ENCODE data around the gene WDR53. TPM values are rescaled to one million over a fixed set of nuclear protein-coding genes. Genes with fewer than 3 reads are reported as not detected.
A peak's percentile ranks its signal among the peaks of the same experiment; 100 is the strongest.

Gene WDR53
- total RNA-seq, 1 donor from 2014 or later: 10.0 TPM

DNA sequence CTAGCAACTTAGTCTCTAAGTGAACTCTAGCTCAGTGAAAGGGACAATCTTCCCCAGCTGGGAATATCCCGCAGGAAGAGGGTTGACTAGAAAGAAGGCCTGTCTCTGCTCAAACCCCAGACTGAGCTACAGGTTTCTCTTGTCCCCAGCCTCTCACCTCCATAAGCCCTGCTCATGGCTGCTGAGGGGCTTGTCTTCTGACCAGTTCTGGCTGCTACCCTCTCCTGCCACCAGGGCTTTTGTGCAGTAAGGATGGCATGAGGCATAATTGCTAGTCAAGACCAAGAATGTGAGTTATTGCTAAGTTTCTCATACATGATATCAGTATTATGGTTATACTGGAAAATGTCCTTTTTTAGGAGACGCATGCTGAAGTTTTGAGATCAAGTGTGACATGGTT, 21.3 kb downstream of the WDR53 start:
- intact Hi-C loops (cut with micrococcal nuclease): no loop called here

DNA sequence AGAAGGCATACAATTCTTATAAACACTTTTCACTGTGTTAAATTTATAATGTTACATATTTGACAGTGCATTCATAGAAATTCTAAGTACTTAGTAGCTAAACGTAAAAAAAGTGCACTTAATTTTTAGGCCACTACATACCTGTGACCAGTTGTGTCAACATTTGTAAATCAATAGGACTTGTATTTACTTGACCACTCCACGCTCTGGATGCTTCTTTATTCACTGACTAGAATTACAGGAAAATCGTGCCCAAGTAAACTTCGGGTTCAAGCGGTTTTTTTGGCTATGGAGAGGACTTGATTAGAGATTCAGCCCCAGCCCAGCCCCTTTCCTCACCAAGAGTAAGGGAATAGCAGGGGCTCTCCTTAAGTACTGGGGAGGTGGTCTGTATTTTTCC, 21.8 kb downstream of the WDR53 start:
- H3K27ac ChIP-seq (replicated peaks): no peak overlapping the region
- DNase-seq: no peak
- no peaks in the 10 kb centered on the region for H3K27me3 ChIP-seq (ENCODE audit: low read depth)
- H3K4me1 ChIP-seq: no peaks in the 10 kb centered on the region
- intact Hi-C loops (cut with micrococcal nuclease): no loop called here
- TF ChIP-seq, protein P1, sequence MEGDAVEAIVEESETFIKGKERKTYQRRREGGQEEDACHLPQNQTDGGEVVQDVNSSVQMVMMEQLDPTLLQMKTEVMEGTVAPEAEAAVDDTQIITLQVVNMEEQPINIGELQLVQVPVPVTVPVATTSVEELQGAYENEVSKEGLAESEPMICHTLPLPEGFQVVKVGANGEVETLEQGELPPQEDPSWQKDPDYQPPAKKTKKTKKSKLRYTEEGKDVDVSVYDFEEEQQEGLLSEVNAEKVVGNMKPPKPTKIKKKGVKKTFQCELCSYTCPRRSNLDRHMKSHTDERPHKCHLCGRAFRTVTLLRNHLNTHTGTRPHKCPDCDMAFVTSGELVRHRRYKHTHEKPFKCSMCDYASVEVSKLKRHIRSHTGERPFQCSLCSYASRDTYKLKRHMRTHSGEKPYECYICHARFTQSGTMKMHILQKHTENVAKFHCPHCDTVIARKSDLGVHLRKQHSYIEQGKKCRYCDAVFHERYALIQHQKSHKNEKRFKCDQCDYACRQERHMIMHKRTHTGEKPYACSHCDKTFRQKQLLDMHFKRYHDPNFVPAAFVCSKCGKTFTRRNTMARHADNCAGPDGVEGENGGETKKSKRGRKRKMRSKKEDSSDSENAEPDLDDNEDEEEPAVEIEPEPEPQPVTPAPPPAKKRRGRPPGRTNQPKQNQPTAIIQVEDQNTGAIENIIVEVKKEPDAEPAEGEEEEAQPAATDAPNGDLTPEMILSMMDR (IDR thresholded peaks at IDR 0.05; ENCODE audit: borderline replicate concordance): no peak
- H3K4me3 ChIP-seq: no peak overlapping the region
- H3K36me3 ChIP-seq: no peaks in the 10 kb centered on the region
- H3K9me3 ChIP-seq (replicated peaks): no peaks in the 10 kb centered on the region

More for the DNA sequence above, 21.3 kb downstream of the WDR53 start:
- Histone ChIP-seq H3K4me1 (no peaks in the 10 kb centered on the region), H3K4me3 (no peak overlapping the region), H3K27ac (replicated peaks) (no peak overlapping the region), H3K27me3 (ENCODE audit: low read depth) (no peaks in the 10 kb centered on the region), H3K9me3 (replicated peaks) (no peaks in the 10 kb centered on the region), H3K36me3 (no peaks in the 10 kb centered on the region)
- no peak for DNase-seq
- TF ChIP-seq, protein P1 (IDR thresholded peaks at IDR 0.05; ENCODE audit: borderline replicate concordance): no peak

DNA sequence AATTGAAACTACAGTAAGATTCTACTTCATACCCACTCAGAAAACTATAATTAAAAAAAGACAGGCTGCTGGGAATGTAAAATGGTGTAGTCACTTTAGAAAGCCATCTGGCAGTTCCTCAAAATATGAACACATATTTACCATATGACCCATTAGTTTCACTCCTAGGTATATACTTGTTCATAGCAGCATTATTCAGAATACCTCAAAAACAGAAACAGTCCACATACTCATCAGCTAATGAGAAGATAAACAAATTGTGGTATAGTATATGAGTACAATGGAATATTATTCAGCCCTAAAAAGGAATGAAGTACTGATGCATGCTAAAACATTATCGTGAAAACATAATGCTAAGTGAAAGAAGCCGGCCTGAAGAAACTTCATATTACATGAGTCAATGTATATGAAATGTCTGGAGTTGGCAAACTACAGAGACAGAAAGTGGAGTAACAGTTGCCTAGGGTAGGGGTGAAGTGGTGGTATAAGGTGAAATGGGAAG, 23.8 kb downstream of the WDR53 start:
- TF ChIP-seq, protein P1 (IDR thresholded peaks at IDR 0.05; ENCODE audit: borderline replicate concordance): no peak
- DNase-seq: no peak
- Histone ChIP-seq H3K36me3 (no peaks in the 10 kb centered on the region), H3K9me3 (replicated peaks) (no peaks in the 10 kb centered on the region), H3K27ac (replicated peaks) (no peak overlapping the region), H3K4me1 (no peaks in the 10 kb centered on the region), H3K27me3 (ENCODE audit: low read depth) (no peaks in the 10 kb centered on the region), H3K4me3 (no peak overlapping the region)
- intact Hi-C loops (cut with micrococcal nuclease): no loop called here

DNA sequence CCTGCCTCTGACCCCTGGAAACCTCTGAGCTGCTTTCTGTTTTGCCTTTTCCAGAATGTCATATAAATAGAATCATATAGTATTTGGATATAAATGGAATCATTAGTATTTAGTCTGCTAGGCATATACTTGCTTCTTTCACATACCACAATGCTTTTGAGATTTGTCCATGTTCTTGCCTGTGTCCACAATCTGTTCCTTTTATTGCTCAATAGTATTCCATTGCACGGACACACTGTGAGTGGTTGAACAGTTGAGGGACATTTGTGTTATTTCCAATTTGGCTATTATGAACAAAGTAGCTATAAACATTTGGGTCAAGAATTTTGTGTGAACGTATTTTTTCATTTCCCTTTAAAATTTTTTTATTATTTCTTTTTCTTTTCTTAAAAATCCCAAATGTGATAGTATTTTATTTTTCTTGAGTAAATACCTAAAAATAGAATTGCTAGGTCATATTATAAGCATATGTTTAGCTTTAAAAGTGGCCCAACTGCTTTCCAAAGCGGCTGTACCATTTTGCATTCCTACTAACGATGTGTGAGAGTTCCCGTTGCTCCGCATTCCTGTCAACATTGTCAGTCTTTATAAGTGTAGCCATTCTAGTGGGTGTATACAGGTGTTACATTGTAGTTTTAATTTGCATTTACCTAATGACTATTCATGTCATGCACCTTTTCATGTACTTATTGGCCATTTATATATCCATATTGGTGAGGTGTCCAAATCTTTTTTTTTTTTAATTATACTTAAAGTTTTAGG, 26.5 kb downstream of the WDR53 start:
- H3K27me3 ChIP-seq (ENCODE audit: low read depth): peaks cover 3% of the 10 kb centered on the region
- H3K4me3 ChIP-seq: no peak overlapping the region
- no peak overlapping the region for H3K27ac ChIP-seq (replicated peaks)
- no peaks in the 10 kb centered on the region for H3K4me1 ChIP-seq
- TF ChIP-seq, protein P1 (IDR thresholded peaks at IDR 0.05; ENCODE audit: borderline replicate concordance): no peak
- no peaks in the 10 kb centered on the region for H3K9me3 ChIP-seq (replicated peaks)
- H3K36me3 ChIP-seq: no peaks in the 10 kb centered on the region
- intact Hi-C loops (cut with micrococcal nuclease): no loop called here
- DNase-seq: no peak

DNA sequence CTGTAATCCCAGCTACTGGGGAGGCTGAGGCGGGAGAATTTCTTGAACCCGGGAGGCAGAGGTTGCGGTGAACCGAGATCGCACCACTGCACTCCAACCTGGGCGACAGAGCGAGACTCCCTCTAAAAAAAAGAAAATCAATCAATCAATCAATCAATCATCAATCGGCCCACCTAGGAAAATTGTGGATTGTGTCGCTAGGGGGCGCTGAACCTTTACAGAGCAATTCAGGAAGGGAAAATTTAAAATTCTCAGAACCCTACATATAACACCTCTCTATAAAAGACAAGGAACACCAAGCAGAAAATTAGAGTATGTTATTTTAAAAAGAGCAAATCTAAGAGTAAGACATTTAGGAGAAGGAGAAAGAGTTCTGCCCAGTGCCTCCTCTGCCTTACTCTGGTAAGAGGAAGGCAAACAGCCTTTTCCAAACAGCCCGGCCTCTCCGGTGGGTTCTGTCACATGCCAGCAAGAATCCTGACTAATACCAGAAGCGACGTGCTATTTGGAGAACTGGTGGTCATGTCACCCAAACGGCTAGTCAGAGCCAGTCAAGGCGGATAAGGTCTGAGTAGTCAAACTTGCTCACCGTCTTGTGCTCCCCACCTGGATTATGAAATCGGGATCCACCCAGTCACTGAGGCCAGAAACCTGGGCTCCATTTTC, 30.9 kb downstream of the WDR53 start:
- intact Hi-C loops (cut with micrococcal nuclease): no loop called here
- H3K27me3 ChIP-seq (ENCODE audit: low read depth): peaks cover 16% of the 10 kb centered on the region
- TF ChIP-seq, protein P1 (IDR thresholded peaks at IDR 0.05; ENCODE audit: borderline replicate concordance): peak; percentile 69
- no peaks in the 10 kb centered on the region for H3K36me3 ChIP-seq
- no peak for DNase-seq
- H3K4me3 ChIP-seq: no peak overlapping the region
- no peak overlapping the region for H3K27ac ChIP-seq (replicated peaks)
- H3K9me3 ChIP-seq (replicated peaks): no peaks in the 10 kb centered on the region
- no peaks in the 10 kb centered on the region for H3K4me1 ChIP-seq
